PC-3 (cell line): Measurements from ENCODE around the gene CASP14. TPM values are rescaled to one million over a fixed set of nuclear protein-coding genes. Genes with fewer than 3 reads are reported as not detected.

Experiments
- ATAC-seq: fragments of 200-7000 bp; cut with Tn5 transposase; 2 replicates; pipeline ENCODE4 v1.9.1; 2020; ENCODE audit warnings: mild to moderate bottlenecking, moderate library complexity
- BruUV-seq: library from RNA; stranded (reverse); fragments of 400-500 nt; replicated peaks from 2 replicates; lab custom pipeline; 2021; lab: Mats Ljungman, UMichigan
- CTCF ChIA-PET: fragments of 300-600 bp; sonication (Branson Sonifier 250); formaldehyde crosslinking; loops from one replicate; lab custom pipeline; 2022; ENCODE audit warnings: antibody characterized with exemption; lab: Charles Lee
- POLR2A ChIA-PET: fragments of 300-600 bp; sonication (Branson Sonifier 250); formaldehyde crosslinking; loops from one replicate; lab custom pipeline; 2022; ENCODE audit warnings: antibody characterized with exemption; ENCODE audit not compliant: unreplicated experiment; lab: Charles Lee
- DNase-seq: peaks from one replicate; pipeline ENCODE4 v3.0.0-alpha.2; 2015
- H2AFZ ChIP-seq: fragments of 300-600 bp; sonication (generic); 2 replicates; pipeline ENCODE4 v1.6.0; 2016; ENCODE audit warnings: antibody characterized with exemption, low read length
- H3F3A ChIP-seq: fragments of 300-600 bp; sonication (generic); one replicate; pipeline ENCODE4 v1.6.0; 2017; ENCODE audit warnings: antibody characterized with exemption, low read length, control low read depth, mild to moderate bottlenecking; ENCODE audit not compliant: unreplicated experiment
- H3K27ac ChIP-seq: fragments of 300-600 bp; sonication (generic); 2 replicates; pipeline ENCODE4 v1.5.1; 2016; ENCODE audit warnings: mild to moderate bottlenecking, low read length
- H3K27me3 ChIP-seq: fragments of 300-600 bp; sonication (generic); 2 replicates; pipeline ENCODE4 v1.6.1; 2016; ENCODE audit warnings: low read length, mixed read lengths
- H3K36me3 ChIP-seq: fragments of 300-600 bp; sonication (generic); 2 replicates; pipeline ENCODE4 v1.6.1; 2016; ENCODE audit warnings: low read depth, mixed run types, low read length, mixed read lengths
- H3K4me1 ChIP-seq: fragments of 300-600 bp; sonication (generic); 2 replicates; pipeline ENCODE4 v1.5.1; 2016; ENCODE audit warnings: low read length; ENCODE audit not compliant: insufficient read depth
- H3K4me2 ChIP-seq: fragments of 300-600 bp; sonication (generic); 2 replicates; pipeline ENCODE4 v1.6.0; 2016; ENCODE audit warnings: low read length
- H3K4me3 ChIP-seq: fragments of 300-600 bp; sonication (generic); 2 replicates; pipeline ENCODE4 v1.5.1; 2016; ENCODE audit warnings: mild to moderate bottlenecking, low read length, mixed read lengths
- H3K79me2 ChIP-seq: fragments of 300-600 bp; sonication (generic); 2 replicates; pipeline ENCODE4 v1.6.1; 2017; ENCODE audit warnings: low read length, mixed read lengths
- H3K9ac ChIP-seq: fragments of 300-600 bp; sonication (generic); 2 replicates; pipeline ENCODE4 v1.6.0; 2016; ENCODE audit warnings: mild to moderate bottlenecking, low read length
- H3K9me2 ChIP-seq: fragments of 300-600 bp; sonication (generic); replicated peaks from 2 replicates; pipeline ENCODE4 v1.6.1; 2016; ENCODE audit warnings: mixed run types, low read length, mixed read lengths
- H3K9me3 ChIP-seq: fragments of 300-600 bp; sonication (generic); 2 replicates; pipeline ENCODE4 v1.6.1; 2016; ENCODE audit warnings: low read length, mixed read lengths
- H4K20me1 ChIP-seq: fragments of 300-600 bp; sonication (generic); 2 replicates; pipeline ENCODE4 v1.6.1; 2016; ENCODE audit warnings: low read length, mixed read lengths
- CTCF ChIP-seq: fragments of 300-600 bp; sonication (generic); conservative IDR thresholded peaks from 2 replicates; pipeline ENCODE4 v1.5.1; 2017; ENCODE audit warnings: antibody characterized with exemption, low read depth, mild to moderate bottlenecking, low read length
- EZH2 ChIP-seq: fragments of 300-600 bp; sonication (generic); IDR thresholded peaks from one replicate; pipeline ENCODE4 v1.6.1; 2017; ENCODE audit warnings: antibody characterized with exemption, mild to moderate bottlenecking, low read length; ENCODE audit not compliant: unreplicated experiment
- EZH2phosphoT487 ChIP-seq: fragments of 300-600 bp; sonication (generic); IDR thresholded peaks from 2 replicates; pipeline ENCODE4 v1.6.1; 2018; ENCODE audit warnings: mild to moderate bottlenecking, antibody characterized with exemption, low read length, borderline replicate concordance
- intact Hi-C: fragments of 100-400 bp; cut with micrococcal nuclease; formaldehyde crosslinking; loops from 2 replicates; pipeline ENCODE4 v1.9.0; 2023
- total RNA-seq: library from RNA; depleted of rRNA; stranded (reverse); fragments of >200 nt; gene quantifications from 2 replicates; pipeline ENCODE4 v1.2.3, GENCODE V29; 2014

The CASP14 gene
- total RNA-seq, 1 experiment from 2014 or later, result 5.0 TPM

- no peak overlapping the region for H3K27ac ChIP-seq
- no peak for DNase-seq
- BruUV-seq, result no TSS peak
- TF ChIP-seq EZH2 (no peak), EZH2phosphoT487 (no peak), CTCF (no peak)
- H3F3A ChIP-seq, result no peaks in the 10 kb centered on the region
- ChIA-PET CTCF (no interaction called here), POLR2A (no interaction called here)
- peaks cover 21% of the 10 kb centered on the region for H3K27me3 ChIP-seq
- intact Hi-C loops, result no loop called here
- H3K4me1 ChIP-seq, result peaks cover 2% of the 10 kb centered on the region
- H4K20me1 ChIP-seq, result no peaks in the 10 kb centered on the region
- H3K79me2 ChIP-seq, result no peaks in the 10 kb centered on the region
- H2AFZ ChIP-seq, result no peak overlapping the region
- no peak for ATAC-seq
- no peak overlapping the region for H3K9ac ChIP-seq
- no peaks in the 10 kb centered on the region for H3K9me2 ChIP-seq
- H3K9me3 ChIP-seq, result no peaks in the 10 kb centered on the region
- no peak overlapping the region for H3K4me3 ChIP-seq
- H3K4me2 ChIP-seq, result no peak overlapping the region
- H3K36me3 ChIP-seq, result no peaks in the 10 kb centered on the region
Measured at GRCh38 chr19:15087182-15087581, 37.9 kb downstream of the CASP14 start.

GRCh38 chr19:15091918-15092753, 42.9 kb downstream of the CASP14 start:
- BruUV-seq, result no TSS peak
- TF ChIP-seq CTCF (peak; percentile 80), EZH2 (no peak)
- CTCF ChIA-PET, result interaction anchor here (0.6 to 1.8 kb wide), 22 partner anchors 10 to 1239 kb away, joined by 3 to 18 read pairs (median 6); no protein-coding TSS in a partner anchor
- Histone ChIP-seq H3K9ac (no peak overlapping the region), H3K27me3 (0 out of 2 replicates have a peak, but pooled peaks cover 4% of the 10 kb centered on the region), H4K20me1 (no peaks in the 10 kb centered on the region), H3K9me2 (no peaks in the 10 kb centered on the region), H3K4me2 (peak overlapping the region; percentile 76), H3K4me1 (peaks cover 6% of the 10 kb centered on the region), H3K9me3 (no peaks in the 10 kb centered on the region), H3K36me3 (no peaks in the 10 kb centered on the region), H3F3A (no peaks in the 10 kb centered on the region), H3K4me3 (peak overlapping the region; percentile 42), H3K27ac (no peak overlapping the region), H3K79me2 (no peaks in the 10 kb centered on the region), H2AFZ (peak overlapping the region; percentile 76)
- peak; percentile 89 for DNase-seq
- ATAC-seq, result peak; percentile 57
- POLR2A ChIA-PET, result no interaction called here
- intact Hi-C loops, result loop anchor here (1.0 kb wide), 1 partner anchor 58 kb away; no protein-coding TSS in a partner anchor

GRCh38 chr19:15093001-15093400, 43.7 kb downstream of the CASP14 start:
- H3K4me2 ChIP-seq, result no peak overlapping the region
- no peak overlapping the region for H3K27ac ChIP-seq
- DNase-seq, result no peak
- peaks cover 6% of the 10 kb centered on the region for H3K4me1 ChIP-seq
- no peak overlapping the region for H2AFZ ChIP-seq
- H3K36me3 ChIP-seq, result no peaks in the 10 kb centered on the region
- no peaks in the 10 kb centered on the region for H3F3A ChIP-seq
- no peak overlapping the region for H3K9ac ChIP-seq
- H4K20me1 ChIP-seq, result no peaks in the 10 kb centered on the region
- ATAC-seq, result no peak
- H3K9me3 ChIP-seq, result no peaks in the 10 kb centered on the region
- intact Hi-C loops, result no loop called here
- H3K4me3 ChIP-seq, result no peak overlapping the region
- CTCF ChIA-PET, result interaction anchor here (0.5 to 1.8 kb wide), 2 partner anchors 9 to 45 kb away, joined by 3 to 7 read pairs; no protein-coding TSS in a partner anchor
- H3K9me2 ChIP-seq, result no peaks in the 10 kb centered on the region
- POLR2A ChIA-PET, result no interaction called here
- no peaks in the 10 kb centered on the region for H3K79me2 ChIP-seq
- no TSS peak for BruUV-seq
- no peaks in the 10 kb centered on the region for H3K27me3 ChIP-seq
- no peak for TF ChIP-seq EZH2
- TF ChIP-seq EZH2phosphoT487, result no peak
- TF ChIP-seq CTCF, result no peak
